Astrocyte of the cerebellum (primary cell): ENCODE results near the gene OTP.
"Not testable (repeated sequence)": the region's sequence is repeated elsewhere in the genome, so short reads cannot be mapped to it uniquely, and the experiment has no call there.

ENCODE experiments used
- DNase-seq: peaks from one replicate; pipeline ENCODE4 v3.0.0-alpha.2; 2011; ENCODE audit warnings: low read depth
- H3K4me3 ChIP-seq: 2 replicates; pipeline ENCODE4 v1.5.1; 2011; ENCODE audit warnings: mild to moderate bottlenecking, low read depth, low read length, moderate library complexity
- in situ Hi-C: cut with HindIII; loops from 2 replicates; pipeline ENCODE4 v1.10.0; 2017; ENCODE audit warnings: low sequenced_read_pairs
- TF ChIP-seq, protein P1 (sequence below): IDR thresholded peaks from 2 replicates; pipeline ENCODE4 v1.5.1; 2012; ENCODE audit warnings: low read length, low read depth, moderate library complexity, mild to moderate bottlenecking; ENCODE audit errors: missing control alignments

Gene OTP

DNA sequence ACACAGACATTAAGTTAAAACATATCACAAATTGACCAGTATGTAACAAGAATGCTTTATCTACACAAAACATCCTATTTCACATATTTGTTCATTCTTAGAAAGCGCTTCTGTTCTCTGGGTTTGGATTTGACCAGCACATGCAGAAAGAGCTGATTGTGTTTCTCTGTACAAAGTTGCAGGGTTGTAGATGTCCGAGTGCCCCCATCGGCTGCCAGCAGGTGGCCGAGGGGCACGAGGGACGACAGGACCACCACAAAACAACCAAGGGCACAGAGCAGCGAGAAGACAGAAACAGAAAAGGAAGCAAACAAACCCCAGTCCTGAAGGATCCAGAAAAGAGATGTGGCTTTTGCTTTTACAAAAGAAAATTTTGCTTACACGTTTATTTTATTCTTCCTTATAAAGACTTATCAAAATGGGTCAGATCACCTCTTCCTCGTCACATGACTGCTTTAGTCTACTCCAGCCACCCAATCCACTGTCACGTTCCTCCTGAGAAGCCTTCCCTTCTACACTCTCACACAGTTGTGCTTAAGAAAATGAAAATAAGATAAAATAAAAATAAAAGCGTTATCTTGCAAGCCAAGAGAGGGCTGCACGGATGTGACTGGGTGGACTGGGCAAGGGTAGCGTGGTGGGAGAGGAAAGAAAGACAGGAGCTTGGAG is 9.5 kb downstream of the OTP start:
- TF ChIP-seq, protein P1, sequence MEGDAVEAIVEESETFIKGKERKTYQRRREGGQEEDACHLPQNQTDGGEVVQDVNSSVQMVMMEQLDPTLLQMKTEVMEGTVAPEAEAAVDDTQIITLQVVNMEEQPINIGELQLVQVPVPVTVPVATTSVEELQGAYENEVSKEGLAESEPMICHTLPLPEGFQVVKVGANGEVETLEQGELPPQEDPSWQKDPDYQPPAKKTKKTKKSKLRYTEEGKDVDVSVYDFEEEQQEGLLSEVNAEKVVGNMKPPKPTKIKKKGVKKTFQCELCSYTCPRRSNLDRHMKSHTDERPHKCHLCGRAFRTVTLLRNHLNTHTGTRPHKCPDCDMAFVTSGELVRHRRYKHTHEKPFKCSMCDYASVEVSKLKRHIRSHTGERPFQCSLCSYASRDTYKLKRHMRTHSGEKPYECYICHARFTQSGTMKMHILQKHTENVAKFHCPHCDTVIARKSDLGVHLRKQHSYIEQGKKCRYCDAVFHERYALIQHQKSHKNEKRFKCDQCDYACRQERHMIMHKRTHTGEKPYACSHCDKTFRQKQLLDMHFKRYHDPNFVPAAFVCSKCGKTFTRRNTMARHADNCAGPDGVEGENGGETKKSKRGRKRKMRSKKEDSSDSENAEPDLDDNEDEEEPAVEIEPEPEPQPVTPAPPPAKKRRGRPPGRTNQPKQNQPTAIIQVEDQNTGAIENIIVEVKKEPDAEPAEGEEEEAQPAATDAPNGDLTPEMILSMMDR, result no peak
- in situ Hi-C loops, result no loop called here
- DNase-seq, result no peak
- no peak overlapping the region for H3K4me3 ChIP-seq

- in situ Hi-C loops, result no loop called here
- TF ChIP-seq, protein P1, result no peak
- no peak for DNase-seq
- H3K4me3 ChIP-seq, result no peak overlapping the region
Measured at GRCh38 chr5:77627869-77628674, 10.4 kb downstream of the OTP start.

DNA sequence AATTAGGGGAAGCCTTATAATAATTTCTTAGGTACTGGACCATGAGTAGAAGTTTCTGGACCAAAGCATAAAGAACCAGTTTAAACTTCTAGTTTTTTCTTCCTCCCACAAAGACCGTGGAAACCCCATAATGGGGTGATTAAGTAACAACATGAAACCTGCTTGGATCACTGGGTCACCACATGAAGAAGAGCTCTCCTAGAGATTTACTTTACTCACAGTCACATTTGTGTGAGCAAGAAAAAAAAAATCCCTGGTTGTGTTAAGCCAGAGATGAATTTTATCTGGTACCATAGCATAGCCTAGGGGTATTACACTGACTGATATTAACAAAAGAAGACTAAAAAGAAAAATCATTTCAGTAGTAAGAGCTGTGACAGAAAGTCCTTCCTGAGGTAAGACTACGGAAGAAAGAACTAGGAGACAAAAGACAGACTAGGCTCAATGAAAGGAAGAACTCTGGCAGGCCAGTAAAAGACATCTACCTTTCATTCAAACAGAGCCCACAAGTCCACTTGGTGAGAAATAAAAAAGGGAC is 15.2 kb downstream of the OTP start:
- DNase-seq, result no peak
- TF ChIP-seq, protein P1, result no peak
- in situ Hi-C loops, result no loop called here

GRCh38 chr5:77621440-77621839 is 17.1 kb downstream of the OTP start:
- TF ChIP-seq, protein P1, result no peak
- H3K4me3 ChIP-seq, result no peak overlapping the region
- in situ Hi-C loops, result no loop called here
- no peak for DNase-seq

More for the DNA sequence above, 15.2 kb downstream of the OTP start:
- H3K4me3 ChIP-seq, result no peak overlapping the region

DNA sequence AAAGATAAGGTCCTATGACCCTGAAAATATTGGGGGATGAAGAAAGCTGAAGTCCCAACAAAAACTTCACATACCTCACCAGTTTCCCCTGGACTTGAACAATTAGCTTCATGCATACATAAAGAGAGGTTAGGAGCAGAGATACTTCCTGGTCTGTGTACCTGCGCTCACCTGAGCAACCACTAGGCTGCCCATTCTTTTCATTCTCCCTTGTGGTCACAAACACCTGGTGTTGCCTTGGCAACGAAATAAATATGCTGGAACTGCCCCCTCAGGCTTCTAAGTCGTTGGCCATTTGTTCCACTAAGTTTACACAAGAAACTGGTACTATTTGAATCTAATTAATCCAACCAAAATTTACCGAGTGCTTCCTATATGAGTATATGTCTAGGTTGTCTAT is 18.1 kb downstream of the OTP start:
- DNase-seq, result no peak

GRCh38 chr5:77616920-77617319 is 21.6 kb downstream of the OTP start:
- in situ Hi-C loops, result no loop called here
- TF ChIP-seq, protein P1, result no peak
- H3K4me3 ChIP-seq, result no peak overlapping the region
- DNase-seq, result no peak

More for the DNA sequence above, 18.1 kb downstream of the OTP start:
- TF ChIP-seq, protein P1, result no peak
- in situ Hi-C loops, result no loop called here
- H3K4me3 ChIP-seq, result no peak overlapping the region

DNA sequence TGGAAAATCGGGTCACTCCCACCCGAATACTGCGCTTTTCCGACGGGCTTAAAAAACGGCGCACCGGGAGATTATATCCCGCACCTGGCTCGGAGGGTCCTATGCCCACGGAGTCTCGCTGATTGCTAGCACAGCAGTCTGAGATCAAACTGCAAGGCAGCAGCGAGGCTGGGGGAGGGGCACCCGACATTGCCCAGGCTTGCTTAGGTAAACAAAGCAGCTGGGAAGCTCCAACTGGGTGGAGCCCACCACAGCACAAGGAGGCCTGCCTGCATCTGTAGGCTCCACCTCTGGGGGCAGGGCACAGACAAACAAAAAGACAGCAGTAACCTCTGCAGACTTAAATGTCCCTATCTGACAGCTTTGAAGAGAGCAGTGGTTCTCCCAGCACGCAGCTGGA is 29.6 kb downstream of the OTP start:
- in situ Hi-C loops, DNase-seq, H3K4me3 ChIP-seq: not testable (repeated sequence)
